Measurements from ENCODE around the gene SLC12A1. TPM values are rescaled to one million over a fixed set of nuclear protein-coding genes. Genes with fewer than 3 reads are reported as not detected.

Gene SLC12A1
- polyA plus RNA-seq, 1 of the 3 experiments (the other 2 are of a cell fraction): not detected

- no peak for DNase-seq
- WGBS (ENCODE audit: low lambda C conversion rate): 97% methylated on average over 3 of the region's 3 CpGs
- H2AFZ ChIP-seq (ENCODE audit: low read depth): no peak overlapping the region
- H3K27ac ChIP-seq (ENCODE audit: low read depth in 2 of 2, low read length in 1 of 2): no peak overlapping the region
- peaks cover 5 to 8% of the 10 kb centered on the region in 2 experiments; a peak in 3 of 4 replicates for H3K4me1 ChIP-seq (ENCODE audit: control insufficient read depth in 1 of 2, insufficient read depth in 2 of 2, low read depth in 1 of 2, low read length in 1 of 2)
- no peaks in the 10 kb centered on the region for H3K9me2 ChIP-seq
- H3K4me3 ChIP-seq (ENCODE audit: low read depth in 2 of 2, low read length in 1 of 2): no peak overlapping the region
- H3K36me3 ChIP-seq (replicated peaks in 1 of 2; ENCODE audit: control insufficient read depth in 1 of 2, insufficient read depth in 2 of 2, low read length in 1 of 2): peaks cover 9 to 11% of the 10 kb centered on the region in 2 experiments
- no peaks in the 10 kb centered on the region for H4K20me1 ChIP-seq (ENCODE audit: insufficient read depth)
- ChIA-PET CTCF (no interaction called here), POLR2A (no interaction called here)
- TF ChIP-seq MXI1 (IDR thresholded peaks at IDR 0.05; ENCODE audit: low read depth, low read length) (no peak), FOXJ3 (CRISPR knock-in tag; IDR thresholded peaks at IDR 0.05) (no peak), GABPA (IDR thresholded peaks at IDR 0.05; ENCODE audit: low read depth) (no peak), NRF1 (IDR thresholded peaks at IDR 0.05; ENCODE audit: low read depth, low read length) (no peak), YY1 (IDR thresholded peaks at IDR 0.05; ENCODE audit: low read depth) (no peak), CTCF (IDR thresholded peaks at IDR 0.05) (no peak), CHD2 (IDR thresholded peaks at IDR 0.05; ENCODE audit: low read length, partially characterized antibody) (no peak), TEAD4 (IDR thresholded peaks at IDR 0.05; ENCODE audit: borderline replicate concordance, insufficient read depth) (no peak), SIN3A (IDR thresholded peaks at IDR 0.05; ENCODE audit: borderline replicate concordance, low read depth, low read length) (no peak), USF1 (IDR thresholded peaks at IDR 0.05; ENCODE audit: borderline replicate concordance, low read depth) (no peak), TCF12 (IDR thresholded peaks at IDR 0.05) (no peak), REST (IDR thresholded peaks at IDR 0.05; ENCODE audit: low read depth, low read length) (no peak), POLR2AphosphoS5 (IDR thresholded peaks at IDR 0.05; ENCODE audit: low read depth, low read length) (no peak), FOXM1 (IDR thresholded peaks at IDR 0.05; ENCODE audit: low read depth) (no peak), ZBTB33 (IDR thresholded peaks at IDR 0.05; ENCODE audit: borderline replicate concordance, low read depth) (no peak), RAD21 (IDR thresholded peaks at IDR 0.05; ENCODE audit: low read length) (no peak), RXRA (IDR thresholded peaks at IDR 0.05; ENCODE audit: borderline replicate concordance, low read depth) (no peak), RFX5 (IDR thresholded peaks at IDR 0.05; ENCODE audit: low read length) (no peak), EZH2phosphoT487 (IDR thresholded peaks at IDR 0.05; ENCODE audit: borderline replicate concordance, low read depth) (no peak)
- H3F3A ChIP-seq (replicated peaks; ENCODE audit: insufficient read depth): peaks cover 3% of the 10 kb centered on the region
- no peaks in the 10 kb centered on the region for H3K27me3 ChIP-seq (ENCODE audit: insufficient read depth)
- peaks cover 72% of the 10 kb centered on the region for H3K79me2 ChIP-seq (ENCODE audit: insufficient read depth)
- no peak overlapping the region for H3K4me2 ChIP-seq
- H3K9me3 ChIP-seq: 0 out of 2 replicates have a peak, but pooled peaks cover 3% of the 10 kb centered on the region
- H3K9ac ChIP-seq: no peak overlapping the region
These were observed 31.0 kb upstream of the SLC12A1 start for GRCh38 chr15:48175126-48175525.
